Gastrocnemius medialis (tissue), 4 donors: ENCODE measurements around the gene PLCL2. TPM values are rescaled to one million over a fixed set of nuclear protein-coding genes. Genes with fewer than 3 reads are reported as not detected.

ENCODE experiments used
- ATAC-seq, 2 donors: fragments of 150-250 bp; one replicate each; pipeline ENCODE4 v1.9.1; 2016
- DNase-seq, 2 donors: peaks; one replicate each; pipeline ENCODE4 v3.0.0-alpha.2; 2019
- H3K27ac ChIP-seq, 4 donors: fragments of 200-600 bp; sonication (generic); 1 replicate in 1 of 4; 2 replicates in 3 of 4; pipeline ENCODE4 v1.5.1; 2016 to 2018; ENCODE audit warnings: mild to moderate bottlenecking in 2 of 4, moderate library complexity in 1 of 4
- H3K27me3 ChIP-seq, 3 donors: fragments of 200-600 bp; sonication (generic) in 2 of 3; 1 replicate in 1 of 3; 2 replicates in 2 of 3; pipeline versions ENCODE4 v1.5.1 to v1.6.0; 2016 to 2019; ENCODE audit warnings: mild to moderate bottlenecking in 1 of 3, moderate library complexity in 1 of 3
- H3K36me3 ChIP-seq, 2 donors: fragments of 200-600 bp; sonication (generic) in 1 of 2; one replicate each; pipeline ENCODE4 v1.5.1; 2017 to 2018
- H3K4me1 ChIP-seq, 2 donors: fragments of 200-600 bp; sonication (generic) in 1 of 2; one replicate each; pipeline ENCODE4 v1.5.1; 2016 to 2017; ENCODE audit warnings: mild to moderate bottlenecking in 2 of 2
- H3K4me3 ChIP-seq, 4 donors: fragments of 200-600 bp; sonication (generic) in 3 of 4; 1 replicate in 1 of 4; 2 replicates in 3 of 4; pipeline ENCODE4 v1.5.1; 2016 to 2019; ENCODE audit warnings: mild to moderate bottlenecking in 2 of 4
- H3K9me3 ChIP-seq, 3 donors: fragments of 200-600 bp; sonication (generic) in 2 of 3; 1 replicate in 1 of 3; 2 replicates in 2 of 3; pipeline ENCODE4 v1.5.1; 2016 to 2019
- CTCF ChIP-seq, 5 experiments: fragments of 450-650 bp in 3 of 5; fragments of 200-600 bp in 2 of 5; sonication (generic) in 2 of 5; IDR thresholded peaks in 4 of 5; conservative IDR thresholded peaks in 1 of 5; 1 replicate in 4 of 5; 2 replicates in 1 of 5; pipeline ENCODE4 v1.5.1; 2016 to 2019; ENCODE audit warnings: antibody characterized with exemption in 5 of 5, mild to moderate bottlenecking in 3 of 5, moderate library complexity in 3 of 5
- POLR2A ChIP-seq, 2 donors: fragments of 450-650 bp; IDR thresholded peaks; one replicate each; pipeline ENCODE4 v1.6.1; 2017; ENCODE audit warnings: antibody characterized with exemption in 2 of 2, mild to moderate bottlenecking in 2 of 2, moderate library complexity in 2 of 2
- in situ Hi-C, 4 donors: fragments of 200-750 bp; cut with MboI; loops; one replicate each; pipeline versions ENCODE4 v1.15.0 to v1.8.0; 2017; ENCODE audit warnings: low sequenced_read_pairs in 4 of 4
- intact Hi-C: fragments of 100-400 bp; cut with DNase I; formaldehyde crosslinking; loops from one replicate; pipeline ENCODE4 v1.15.1; 2023; ENCODE audit warnings: low total_unique reads
- total RNA-seq, 4 donors: library from RNA; depleted of rRNA; stranded (reverse); fragments of >200 nt; gene quantifications; one replicate each; pipeline versions ENCODE4 v1.1.0 to v1.2.3, GENCODE V29; 2016

The PLCL2 gene
- total RNA-seq, 4 donors from 2014 or later: 23.9 to 37.2 (median 32.7) TPM

GRCh38 chr3:17118771-17119170 lies 234.0 kb downstream of the PLCL2 start:
- H3K36me3 ChIP-seq: no peaks in the 10 kb centered on the region
- no peaks in the 10 kb centered on the region for H3K27me3 ChIP-seq
- intact Hi-C loops (no loop called here), in situ Hi-C loops (no loop called here)
- no peak overlapping the region for H3K27ac ChIP-seq
- H3K4me1 ChIP-seq: no peaks in the 10 kb centered on the region
- no peak for ATAC-seq
- TF ChIP-seq POLR2A (IDR thresholded peaks at IDR 0.05) (no peak), CTCF (IDR thresholded peaks at IDR 0.05 in 4 of 5, conservative IDR thresholded peaks at IDR 0.05 in 1 of 5) (no peak)
- H3K4me3 ChIP-seq: no peak overlapping the region
- no peaks in the 10 kb centered on the region for H3K9me3 ChIP-seq
- no peak for DNase-seq

DNA sequence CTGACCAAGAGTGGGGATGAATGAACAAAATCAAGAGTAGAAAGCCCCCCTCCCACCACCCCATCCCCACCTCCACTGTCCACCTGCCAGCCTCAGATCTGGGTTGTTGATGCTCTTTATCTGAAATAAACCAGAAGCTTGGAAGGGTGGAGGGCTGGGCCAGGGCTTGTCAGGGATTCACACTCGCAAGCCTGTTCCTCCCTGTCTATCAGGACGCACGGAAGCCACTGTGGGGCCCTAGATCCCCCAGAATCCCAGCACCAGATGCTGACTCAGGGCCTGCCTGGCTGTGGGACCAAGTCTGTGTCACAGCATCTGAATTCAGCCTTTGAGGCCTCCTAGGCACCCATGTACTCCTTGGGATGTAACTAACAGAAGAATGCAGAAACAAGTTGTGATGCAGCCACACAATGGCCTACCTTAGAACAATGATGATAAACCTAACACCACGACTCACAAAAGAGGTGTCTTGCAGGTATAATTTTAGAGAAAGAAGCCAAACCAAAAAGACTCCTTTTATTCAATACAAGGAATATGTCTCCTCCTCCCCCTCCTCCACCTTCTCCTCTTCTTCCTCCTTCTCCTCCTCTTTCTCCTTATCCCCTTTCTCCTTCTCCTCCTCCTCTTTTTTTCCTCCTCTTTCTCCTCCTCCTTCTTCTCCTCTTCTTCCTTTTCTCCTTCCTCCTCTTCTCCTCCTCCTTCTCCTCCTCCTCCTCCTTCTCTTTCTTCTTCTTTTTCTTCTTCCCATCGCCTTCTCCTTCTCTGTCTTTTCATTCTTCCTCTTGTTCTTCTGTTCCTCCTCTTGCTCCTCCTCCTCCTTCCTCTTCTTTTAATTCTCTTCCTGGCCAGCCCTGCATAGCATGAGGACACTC lies 234.7 kb downstream of the PLCL2 start:
- TF ChIP-seq CTCF (IDR thresholded peaks at IDR 0.05 in 4 of 5, conservative IDR thresholded peaks at IDR 0.05 in 1 of 5) (no peak), POLR2A (IDR thresholded peaks at IDR 0.05) (no peak)
- no peak for ATAC-seq
- DNase-seq: no peak
- intact Hi-C loops (no loop called here), in situ Hi-C loops (no loop called here)
- no peaks in the 10 kb centered on the region for H3K36me3 ChIP-seq
- H3K27me3 ChIP-seq: no peaks in the 10 kb centered on the region
- no peaks in the 10 kb centered on the region for H3K4me1 ChIP-seq
- H3K9me3 ChIP-seq: no peaks in the 10 kb centered on the region
- no peak overlapping the region for H3K4me3 ChIP-seq
- H3K27ac ChIP-seq: no peak overlapping the region

DNA sequence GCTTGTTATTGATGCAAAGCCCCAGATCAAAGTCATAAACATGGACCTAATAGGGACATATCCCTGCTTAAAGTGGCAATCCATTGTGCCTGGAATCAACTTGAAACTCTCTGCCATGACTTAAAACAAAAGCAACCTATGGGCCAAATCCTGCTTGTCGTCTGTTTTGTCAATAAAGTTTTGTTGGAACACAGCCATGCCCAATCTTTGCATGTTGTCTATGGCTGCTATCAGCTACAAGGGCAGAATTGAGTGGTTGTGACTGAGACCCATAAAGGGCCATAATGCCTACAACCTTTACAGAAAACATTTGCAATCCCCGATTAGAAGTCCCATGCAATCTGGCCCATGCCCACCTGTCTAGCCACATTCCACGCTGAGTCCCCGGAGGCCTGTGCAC lies 235.4 kb downstream of the PLCL2 start:
- ATAC-seq: no peak
- Histone ChIP-seq H3K27ac (no peak overlapping the region), H3K4me3 (no peak overlapping the region), H3K36me3 (no peaks in the 10 kb centered on the region), H3K27me3 (no peaks in the 10 kb centered on the region), H3K9me3 (no peaks in the 10 kb centered on the region), H3K4me1 (no peaks in the 10 kb centered on the region)
- intact Hi-C loops (no loop called here), in situ Hi-C loops (no loop called here)
- no peak for TF ChIP-seq POLR2A (IDR thresholded peaks at IDR 0.05)
- no peak for TF ChIP-seq CTCF (IDR thresholded peaks at IDR 0.05 in 4 of 5, conservative IDR thresholded peaks at IDR 0.05 in 1 of 5)
- no peak for DNase-seq

- Histone ChIP-seq H3K4me3 (no peak overlapping the region), H3K9me3 (no peaks in the 10 kb centered on the region), H3K27me3 (no peaks in the 10 kb centered on the region), H3K36me3 (no peaks in the 10 kb centered on the region), H3K27ac (no peak overlapping the region), H3K4me1 (no peaks in the 10 kb centered on the region)
- DNase-seq (no peak), ATAC-seq (no peak)
- no peak for TF ChIP-seq CTCF (IDR thresholded peaks at IDR 0.05 in 4 of 5, conservative IDR thresholded peaks at IDR 0.05 in 1 of 5)
- in situ Hi-C loops (no loop called here), intact Hi-C loops (no loop called here)
Measured at GRCh38 chr3:17121336-17121735, 236.6 kb downstream of the PLCL2 start.
